C4-2B (cell line): ENCODE results near the gene MRGPRF.

Experiments used
- CTCF ChIP-seq: fragments of 450-650 bp; conservative IDR thresholded peaks from 2 replicates; pipeline ENCODE4 v1.5.1; 2017; ENCODE audit warnings: mild to moderate bottlenecking
- ZFX ChIP-seq: fragments of 450-650 bp; IDR thresholded peaks from 2 replicates; pipeline ENCODE4 v1.6.1; 2017

- TF ChIP-seq CTCF (no peak), ZFX (no peak)
Observed at GRCh38 chr11:69057801-69058200, 44.8 kb upstream of the MRGPRF start.
